Mesodermal cell (in vitro differentiated cells): ENCODE data around the gene MARCO.

Experiments
- H3K27ac ChIP-seq: 2 replicates; pipeline ENCODE4 v1.7.0; 2013; ENCODE audit warnings: mild to moderate bottlenecking, low read depth, low read length, moderate library complexity; ENCODE audit not compliant: severe bottlenecking
- H3K36me3 ChIP-seq: 2 replicates; pipeline ENCODE4 v1.7.1; 2013; ENCODE audit warnings: mild to moderate bottlenecking, low read length, moderate library complexity; ENCODE audit not compliant: control insufficient read depth, insufficient read depth
- H3K4me1 ChIP-seq: one replicate; pipeline ENCODE4 v1.7.1; 2013; ENCODE audit warnings: mild to moderate bottlenecking, low read length; ENCODE audit not compliant: insufficient read depth, control insufficient read depth, poor library complexity, severe bottlenecking
- H3K4me3 ChIP-seq: 2 replicates; pipeline ENCODE4 v1.7.0; 2013; ENCODE audit warnings: low read length, control low read depth, mild to moderate bottlenecking; ENCODE audit not compliant: insufficient read depth, poor library complexity, severe bottlenecking; ENCODE audit errors: extremely low read depth
- H3K9me3 ChIP-seq: 2 replicates; pipeline ENCODE4 v1.7.1; 2013; ENCODE audit warnings: mild to moderate bottlenecking, low read length, moderate library complexity; ENCODE audit not compliant: control insufficient read depth
- WGBS, 2 experiments: methylation state at CpG; one replicate each; pipeline ENCODE4 v1.1.5; 2013; ENCODE audit warnings: missing lambda C conversion rate in 2 of 2; ENCODE audit not compliant: insufficient coverage in 2 of 2; 5-methylcytosine and 5-hydroxymethylcytosine counted together

The MARCO gene

DNA sequence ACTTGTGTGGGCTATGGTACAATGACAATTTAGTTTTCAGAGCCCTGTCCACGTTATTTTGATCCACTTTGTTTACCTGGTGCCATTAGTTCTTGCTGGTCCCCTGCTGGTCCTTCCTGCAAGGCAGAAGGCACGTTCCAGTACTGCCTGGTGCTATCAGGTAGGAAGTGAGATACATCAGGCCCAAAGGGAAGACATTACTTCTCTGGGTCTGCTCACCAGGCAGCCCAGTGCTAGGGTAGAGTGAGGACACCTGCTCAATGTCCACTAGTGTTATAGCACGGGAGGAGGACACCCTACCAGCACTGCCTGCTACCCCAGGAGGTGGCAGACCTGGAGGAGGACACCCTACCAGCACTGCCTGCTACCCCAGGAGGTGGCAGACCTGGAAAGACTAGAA is 23.7 kb downstream of the MARCO start:
- Histone ChIP-seq H3K4me1 (no peaks in the 10 kb centered on the region), H3K4me3 (no peak overlapping the region), H3K9me3 (no peaks in the 10 kb centered on the region), H3K36me3 (no peaks in the 10 kb centered on the region), H3K27ac (no peak overlapping the region)
- 72 to 92% methylated on average over 2 of the region's 3 CpGs for WGBS, 2 experiments

DNA sequence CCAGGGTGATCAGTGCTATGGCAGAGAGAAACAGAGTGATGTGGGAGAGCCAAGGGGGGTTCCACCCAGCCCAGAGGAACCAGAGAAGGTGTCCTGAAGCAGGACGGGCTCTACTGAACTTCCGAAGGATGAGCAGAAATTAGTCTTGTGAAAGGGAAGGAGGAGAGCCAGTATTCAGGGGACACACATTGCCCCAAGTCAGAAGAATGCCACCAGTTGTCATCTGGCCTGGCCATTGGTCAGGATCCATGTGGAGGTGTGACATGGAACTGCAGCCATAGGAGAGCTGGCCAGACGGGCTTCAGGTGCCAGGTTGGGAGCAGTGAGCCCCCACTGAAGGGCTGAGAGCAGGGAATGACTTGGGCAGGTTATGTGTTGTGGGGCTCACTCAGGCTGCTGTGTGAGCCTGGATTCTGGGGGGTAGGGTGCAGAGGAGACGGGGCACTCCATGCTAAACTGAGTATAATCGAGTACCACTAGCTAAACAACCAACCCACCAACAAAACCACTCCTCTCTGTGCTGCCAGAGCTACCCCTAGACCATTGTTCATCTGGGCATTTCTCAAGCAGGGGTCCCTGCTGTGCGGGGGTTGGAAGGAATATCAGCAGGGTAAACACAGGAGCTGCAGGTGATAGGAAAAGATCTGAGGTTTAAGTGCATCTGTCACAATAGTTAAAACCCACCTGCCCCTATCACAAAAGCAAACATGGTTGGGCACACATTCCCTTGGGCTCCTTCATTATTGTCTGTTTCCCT is 25.3 kb downstream of the MARCO start:
- Histone ChIP-seq H3K4me1 (no peaks in the 10 kb centered on the region), H3K9me3 (no peaks in the 10 kb centered on the region), H3K27ac (no peak overlapping the region), H3K36me3 (no peaks in the 10 kb centered on the region), H3K4me3 (no peak overlapping the region)
- 80 to 85% methylated on average over 4 to 5 of the region's 6 CpGs for WGBS, 2 experiments

DNA sequence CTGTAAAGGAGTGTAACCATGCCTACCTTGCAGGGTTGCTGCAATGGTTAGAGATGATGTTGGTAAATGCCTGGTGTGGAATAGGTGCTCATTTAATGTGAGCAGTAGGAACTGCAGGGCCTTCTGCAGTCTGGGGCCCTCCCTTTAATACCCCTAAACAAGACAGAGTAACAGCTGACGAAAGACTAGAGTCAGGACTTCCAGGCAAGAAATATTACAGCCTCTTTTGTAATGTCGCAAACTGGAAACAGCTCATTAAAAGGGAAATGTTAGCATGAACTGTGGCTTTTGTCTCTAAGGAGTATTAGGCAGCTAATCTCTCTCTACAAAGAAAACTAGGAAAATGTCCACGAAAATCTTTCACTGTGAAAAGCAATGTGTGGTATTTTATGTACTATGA is 26.0 kb downstream of the MARCO start:
- no peaks in the 10 kb centered on the region for H3K4me1 ChIP-seq
- H3K36me3 ChIP-seq, result no peaks in the 10 kb centered on the region
- H3K4me3 ChIP-seq, result no peak overlapping the region
- H3K9me3 ChIP-seq, result no peaks in the 10 kb centered on the region
- 80% methylated on average over 2 of the region's 3 CpGs for WGBS, 2 experiments
- H3K27ac ChIP-seq, result no peak overlapping the region

DNA sequence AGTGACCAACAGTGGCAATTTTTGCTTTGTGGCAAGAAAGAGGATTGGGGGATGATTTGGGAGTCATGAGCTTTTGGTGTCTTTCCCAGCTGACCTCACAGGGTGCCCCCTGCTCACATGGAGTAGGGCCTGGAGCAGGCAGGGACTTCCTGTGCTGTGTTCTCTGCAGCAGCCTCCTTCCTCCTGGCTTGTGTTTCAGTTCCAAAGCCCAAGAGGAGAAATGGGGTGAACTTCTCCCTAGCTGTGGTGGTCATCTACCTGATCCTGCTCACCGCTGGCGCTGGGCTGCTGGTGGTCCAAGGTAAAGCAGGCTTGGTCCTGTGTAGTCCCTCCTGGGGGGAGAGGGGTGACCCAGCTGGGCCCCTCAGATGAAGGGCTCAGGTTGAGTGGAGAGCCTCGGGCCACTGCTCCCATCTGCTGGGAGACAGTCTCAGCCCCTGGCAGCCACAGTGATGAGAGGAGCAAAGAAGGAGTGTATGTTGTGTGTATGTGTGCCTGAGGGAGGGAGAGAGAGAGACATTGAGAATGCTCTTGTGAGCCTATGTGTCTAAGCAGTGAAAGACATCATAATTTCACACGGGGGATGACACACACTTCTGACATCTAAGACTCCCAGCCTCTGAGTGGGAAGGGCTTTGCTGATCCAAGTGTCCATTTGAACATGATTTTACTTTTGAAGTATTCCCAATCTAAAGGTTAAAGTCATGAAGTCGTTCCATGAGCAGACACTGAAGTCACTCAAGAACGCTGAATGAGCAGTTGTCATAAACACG is 27.2 kb downstream of the MARCO start:
- H3K27ac ChIP-seq, result no peak overlapping the region
- H3K4me3 ChIP-seq, result no peak overlapping the region
- no peaks in the 10 kb centered on the region for H3K36me3 ChIP-seq
- no peaks in the 10 kb centered on the region for H3K9me3 ChIP-seq
- H3K4me1 ChIP-seq, result no peaks in the 10 kb centered on the region
- 95 to 98% methylated on average over 4 of the region's 7 CpGs for WGBS, 2 experiments

DNA sequence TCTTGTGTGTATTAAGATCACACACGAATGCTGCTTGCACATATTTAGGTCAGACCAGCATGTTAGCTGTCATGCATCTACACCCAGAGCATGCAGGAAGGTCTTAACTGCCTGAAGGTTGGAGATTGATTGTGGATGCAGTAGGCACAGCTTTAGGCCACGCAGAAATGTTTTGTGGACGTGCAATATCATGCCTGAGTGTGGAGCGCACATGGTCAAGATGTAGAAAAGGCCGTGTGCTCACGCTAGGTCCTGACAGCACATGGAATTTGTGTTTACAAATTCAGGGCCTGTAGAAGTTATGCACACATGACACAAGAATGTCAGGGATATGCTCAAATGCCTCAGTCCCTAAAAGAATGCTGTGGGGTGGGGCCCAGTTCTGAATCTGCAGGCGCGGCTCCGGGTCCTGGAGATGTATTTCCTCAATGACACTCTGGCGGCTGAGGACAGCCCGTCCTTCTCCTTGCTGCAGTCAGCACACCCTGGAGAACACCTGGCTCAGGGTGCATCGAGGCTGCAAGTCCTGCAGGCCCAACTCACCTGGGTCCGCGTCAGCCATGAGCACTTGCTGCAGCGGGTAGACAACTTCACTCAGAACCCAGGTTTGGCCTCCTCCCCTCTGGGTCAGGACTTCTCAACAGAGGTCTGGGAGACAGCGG is 27.9 kb downstream of the MARCO start:
- WGBS, 2 experiments, result 90 to 93% methylated on average over 13 to 16 of the region's 16 CpGs
- Histone ChIP-seq H3K27ac (no peak overlapping the region), H3K4me1 (no peaks in the 10 kb centered on the region), H3K4me3 (no peak overlapping the region), H3K9me3 (no peaks in the 10 kb centered on the region), H3K36me3 (no peaks in the 10 kb centered on the region)

DNA sequence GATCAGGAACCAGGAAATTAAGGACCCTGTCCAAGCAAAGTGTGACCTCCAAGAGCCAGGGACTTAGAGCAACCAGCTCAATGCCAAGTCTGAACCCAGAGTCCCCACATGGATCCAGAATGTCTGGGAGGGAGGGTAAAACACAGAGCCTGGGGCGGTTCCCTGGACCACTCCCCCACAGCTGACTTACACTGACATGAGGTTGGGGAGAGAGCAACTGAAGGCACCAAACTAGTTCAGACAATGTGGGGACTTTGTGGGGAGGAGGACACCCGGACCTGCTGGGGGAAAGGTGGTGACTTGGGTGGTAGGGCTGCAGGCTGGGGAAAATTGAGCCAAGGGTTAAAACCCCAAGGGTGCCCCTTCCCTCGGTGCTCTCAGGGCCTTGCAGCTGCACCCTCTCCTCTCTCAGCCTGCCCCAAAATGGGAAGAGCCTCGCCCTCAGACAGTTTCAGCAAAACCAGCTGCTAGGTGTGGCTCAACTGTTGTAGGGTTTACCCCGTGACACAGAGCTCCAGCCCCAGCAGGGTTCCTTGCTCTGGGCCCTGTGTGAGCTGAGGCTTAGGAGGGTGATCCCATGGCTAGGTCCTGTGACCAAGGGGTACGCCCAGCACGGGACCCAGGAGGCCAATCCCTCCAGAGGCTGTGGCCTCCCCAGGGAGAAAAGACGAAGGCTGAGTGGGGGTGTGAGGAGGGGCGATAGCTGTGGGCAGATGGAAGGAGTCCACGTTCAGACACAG is 28.6 kb downstream of the MARCO start:
- H3K36me3 ChIP-seq, result no peaks in the 10 kb centered on the region
- 77 to 96% methylated on average over 6 to 7 of the region's 10 CpGs for WGBS, 2 experiments
- H3K4me3 ChIP-seq, result no peak overlapping the region
- no peaks in the 10 kb centered on the region for H3K4me1 ChIP-seq
- H3K9me3 ChIP-seq, result no peaks in the 10 kb centered on the region
- no peak overlapping the region for H3K27ac ChIP-seq

DNA sequence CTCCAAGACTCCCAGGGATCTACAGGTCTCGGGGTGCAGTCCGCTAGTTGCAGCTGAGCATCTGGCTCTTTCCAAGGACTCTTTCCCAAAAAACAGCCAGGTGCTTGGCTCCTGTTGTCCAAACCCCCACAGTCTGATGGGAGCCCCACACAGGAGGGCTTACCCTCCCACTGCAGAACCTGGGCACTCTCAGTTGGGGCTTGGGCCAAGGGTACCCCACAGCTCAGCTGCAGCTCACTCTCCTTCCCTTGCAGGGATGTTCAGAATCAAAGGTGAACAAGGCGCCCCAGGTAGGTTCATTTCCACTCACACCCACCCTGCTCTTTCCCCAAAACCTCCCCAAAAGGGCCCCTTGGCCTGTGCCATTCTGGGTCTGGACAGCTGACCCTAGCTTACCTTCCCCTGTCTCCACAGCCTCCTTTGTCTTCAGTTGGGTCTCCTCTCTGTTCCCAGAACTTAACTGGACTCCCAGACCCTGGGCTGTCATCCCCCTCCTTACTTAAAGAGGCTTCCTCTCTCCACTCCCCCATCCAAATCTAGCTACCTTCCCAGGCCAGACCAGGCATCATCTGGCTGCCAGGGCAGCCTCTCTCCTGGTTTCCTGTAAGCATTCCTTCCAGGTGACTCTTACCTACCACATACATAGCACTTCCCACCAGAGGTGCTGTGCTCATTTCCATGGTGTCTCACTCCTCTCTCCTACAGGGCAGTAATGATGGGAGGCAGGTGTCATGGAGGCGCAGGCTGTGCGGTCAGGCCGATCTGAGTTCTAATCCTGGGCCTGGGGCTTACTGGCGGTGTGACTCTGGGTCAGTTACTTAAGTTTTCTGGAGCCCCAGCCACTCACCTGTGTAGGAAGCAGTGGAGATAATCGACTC is 29.5 kb downstream of the MARCO start:
- 88 to 90% methylated on average over 7 of the region's 8 CpGs for WGBS, 2 experiments
- no peak overlapping the region for H3K4me3 ChIP-seq
- no peaks in the 10 kb centered on the region for H3K36me3 ChIP-seq
- no peaks in the 10 kb centered on the region for H3K4me1 ChIP-seq
- no peaks in the 10 kb centered on the region for H3K9me3 ChIP-seq
- no peak overlapping the region for H3K27ac ChIP-seq

DNA sequence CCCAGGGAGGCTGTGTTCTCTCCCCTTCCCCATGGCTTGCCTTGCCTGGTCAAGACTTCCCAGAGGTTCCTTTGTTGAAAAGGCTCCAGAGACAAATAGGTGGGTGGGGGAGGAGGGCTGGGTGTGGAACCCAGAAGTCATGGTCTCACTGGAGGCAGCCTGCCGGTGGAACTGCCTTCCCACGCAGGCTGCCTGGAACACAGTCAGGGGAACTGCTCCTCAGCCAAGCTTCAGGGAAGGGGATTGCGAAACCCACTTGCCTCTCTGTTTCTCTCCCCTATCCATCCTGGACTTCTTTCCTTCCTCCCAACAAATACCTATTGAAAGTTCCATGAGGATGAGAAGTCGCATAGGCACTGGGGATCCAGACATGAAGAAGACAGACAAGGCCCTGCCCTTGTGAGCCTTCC is 31.6 kb downstream of the MARCO start:
- Histone ChIP-seq H3K9me3 (no peaks in the 10 kb centered on the region), H3K36me3 (no peaks in the 10 kb centered on the region), H3K4me1 (no peaks in the 10 kb centered on the region), H3K4me3 (no peak overlapping the region), H3K27ac (no peak overlapping the region)
- WGBS, 2 experiments, result 86 to 91% methylated on average over 3 of the region's 4 CpGs

DNA sequence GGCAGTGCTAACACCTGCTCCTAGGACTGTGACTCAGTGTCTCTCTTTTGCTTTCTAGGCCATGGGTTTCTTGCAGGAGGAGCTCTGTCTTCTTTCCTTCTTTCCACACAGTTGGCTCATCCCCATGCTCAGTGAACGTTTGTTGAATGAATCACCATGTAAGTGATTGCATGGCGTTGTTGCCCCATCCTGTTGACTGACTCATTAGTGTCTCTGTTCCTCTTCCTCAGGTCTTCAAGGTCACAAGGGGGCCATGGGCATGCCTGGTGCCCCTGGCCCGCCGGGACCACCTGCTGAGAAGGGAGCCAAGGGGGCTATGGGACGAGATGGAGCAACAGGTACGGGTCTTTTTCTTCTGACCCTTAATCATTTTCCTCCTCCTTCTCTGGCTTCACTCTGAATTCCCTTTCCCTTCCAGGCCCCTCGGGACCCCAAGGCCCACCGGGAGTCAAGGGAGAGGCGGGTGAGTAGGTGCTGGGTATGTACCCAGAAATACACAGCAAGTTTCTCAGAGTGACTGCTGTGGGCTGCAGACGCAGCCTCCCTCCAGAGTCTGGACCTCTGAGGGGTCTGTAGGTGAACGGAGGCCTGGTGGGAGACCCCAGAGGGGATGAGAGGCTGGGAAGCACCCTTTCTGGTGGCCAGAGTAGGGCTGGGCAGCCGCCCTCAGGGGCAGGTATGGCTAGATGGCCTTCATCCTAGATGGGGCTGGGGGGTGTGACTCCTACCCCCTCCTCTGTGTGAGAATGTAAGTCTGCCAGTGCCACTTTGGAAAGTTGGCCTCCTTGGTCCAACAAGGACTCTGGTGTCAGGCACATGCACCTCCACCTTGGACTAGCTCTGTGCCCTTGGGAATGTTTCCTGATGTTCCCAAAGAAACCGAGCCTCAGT is 32.4 kb downstream of the MARCO start:
- Histone ChIP-seq H3K9me3 (no peaks in the 10 kb centered on the region), H3K36me3 (no peaks in the 10 kb centered on the region), H3K27ac (no peak overlapping the region), H3K4me1 (no peaks in the 10 kb centered on the region), H3K4me3 (no peak overlapping the region)
- 84 to 85% methylated on average over 5 to 8 of the region's 13 CpGs for WGBS, 2 experiments
